ENCODE results near the gene ALPP. TPM values are rescaled to one million over a fixed set of nuclear protein-coding genes. Genes with fewer than 3 reads are reported as not detected.

Gene ALPP
- total and polyA plus RNA-seq, 2 donors (not counting 3 experiments of a cell fraction or from before 2014, with no cell fraction given), result not detected

DNA sequence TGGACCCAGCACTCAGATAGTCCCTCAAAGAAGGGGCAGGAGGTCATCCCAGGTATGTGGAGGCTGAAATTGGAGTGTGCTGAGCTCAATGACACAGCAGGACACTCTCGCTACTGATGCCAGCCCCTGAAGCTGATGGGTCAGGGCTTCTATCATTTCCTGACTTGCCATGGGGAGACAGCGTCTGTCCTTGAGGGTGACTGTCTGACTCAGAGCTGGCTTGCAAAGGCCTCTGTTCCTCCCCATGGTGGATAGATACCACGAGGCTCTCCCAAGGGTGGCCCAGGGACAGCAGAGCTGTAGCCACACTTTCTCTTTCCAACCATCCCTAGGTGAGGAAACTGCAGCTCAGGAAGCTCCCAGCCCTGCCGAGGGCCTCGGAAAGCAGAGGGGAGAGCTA is 38.9 kb downstream of the ALPP start:
- H3K4me3 ChIP-seq (replicated peaks in 1 of 3; ENCODE audit: insufficient read depth in 1 of 3, low read depth in 1 of 3, low read length in 3 of 3), result no peak overlapping the region
- ChIA-PET POLR2A (no interaction called here), CTCF (interaction anchor here (1.7 kb wide), 1 partner anchor 517 kb away, joined by 5 read pairs; no protein-coding TSS in a partner anchor)
- no peak overlapping the region for H2AFZ ChIP-seq (ENCODE audit: low read depth, low read length)
- H3K9ac ChIP-seq (replicated peaks; ENCODE audit: extremely low read depth, insufficient read depth, low read length), result no peak overlapping the region
- BruUV-seq (replicated peaks), result no TSS peak
- H3K79me2 ChIP-seq (ENCODE audit: control insufficient read depth, insufficient read depth, low read length), result no peaks in the 10 kb centered on the region
- no peaks in the 10 kb centered on the region for H3K4me1 ChIP-seq (ENCODE audit: control insufficient read depth, extremely low read depth, insufficient read depth, low read length)
- no peaks in the 10 kb centered on the region for H4K20me1 ChIP-seq (replicated peaks; ENCODE audit: control insufficient read depth, extremely low read depth, insufficient read depth, low read length)
- no peak overlapping the region for H3K4me2 ChIP-seq (ENCODE audit: insufficient read depth, low read length)
- intact Hi-C loops (cut with micrococcal nuclease), result no loop called here
- H3K9me3 ChIP-seq (replicated peaks; ENCODE audit: control insufficient read depth, insufficient read depth, low read length), result no peaks in the 10 kb centered on the region
- H3K27ac ChIP-seq (ENCODE audit: insufficient read depth, low read depth, low read length), result no peak overlapping the region
- H3K36me3 ChIP-seq (ENCODE audit: control insufficient read depth in 2 of 2, extremely low read depth in 1 of 2, insufficient read depth in 2 of 2, low read length in 2 of 2), result no peaks in the 10 kb centered on the region
- no peak for FAIRE-seq
- H3K9me1 ChIP-seq (replicated peaks; ENCODE audit: control insufficient read depth, extremely low read depth, insufficient read depth, low read length), result no peaks in the 10 kb centered on the region
- no peak for DNase-seq (ENCODE audit: low read depth, low spot score)
- TF ChIP-seq JUN (IDR thresholded peaks at IDR 0.05; ENCODE audit: borderline replicate concordance, insufficient read depth, insufficient read length, low read depth) (no peak), EZH2 (IDR thresholded peaks at IDR 0.05; ENCODE audit: borderline replicate concordance, low read depth, low read length, severe bottlenecking) (no peak), MYC (IDR thresholded peaks at IDR 0.05; ENCODE audit: low read depth, low read length) (no peak)
- TF ChIP-seq, protein P1, sequence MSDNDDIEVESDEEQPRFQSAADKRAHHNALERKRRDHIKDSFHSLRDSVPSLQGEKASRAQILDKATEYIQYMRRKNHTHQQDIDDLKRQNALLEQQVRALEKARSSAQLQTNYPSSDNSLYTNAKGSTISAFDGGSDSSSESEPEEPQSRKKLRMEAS (IDR thresholded peaks at IDR 0.05; ENCODE audit: insufficient read depth, insufficient read length), result no peak
- peaks cover 44 to 61% of the 10 kb centered on the region in 2 experiments for H3K27me3 ChIP-seq (ENCODE audit: control insufficient read depth in 2 of 2, insufficient read depth in 2 of 2, low read length in 2 of 2)
- dilution Hi-C loops (cut with MboI; ENCODE audit: extremely low pct_ligation_motif_present, low sequenced_read_pairs), result no loop called here

DNA sequence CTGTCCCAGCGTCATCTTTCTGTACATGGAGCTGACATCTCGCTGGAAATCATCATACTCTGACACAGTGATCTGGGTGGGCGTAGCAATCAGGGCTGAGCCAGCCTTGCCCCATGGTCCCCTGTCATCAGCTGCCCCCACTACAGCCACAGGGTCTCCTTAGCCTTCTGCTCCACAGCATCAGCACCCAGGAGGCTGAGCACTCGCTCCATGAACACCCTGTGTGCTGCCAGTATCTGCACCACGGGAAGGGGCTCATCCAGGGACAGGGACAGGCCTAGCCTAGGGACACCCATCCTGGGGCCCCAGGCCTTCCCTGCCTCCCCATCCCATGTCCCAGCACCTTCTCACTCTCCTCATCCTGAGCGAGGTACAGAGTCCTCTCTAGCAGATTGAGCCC is 39.5 kb downstream of the ALPP start:
- intact Hi-C loops (cut with micrococcal nuclease), result no loop called here
- H4K20me1 ChIP-seq (replicated peaks; ENCODE audit: control insufficient read depth, extremely low read depth, insufficient read depth, low read length), result no peaks in the 10 kb centered on the region
- no peaks in the 10 kb centered on the region for H3K9me3 ChIP-seq (replicated peaks; ENCODE audit: control insufficient read depth, insufficient read depth, low read length)
- no peak overlapping the region for H3K4me2 ChIP-seq (ENCODE audit: insufficient read depth, low read length)
- DNase-seq (ENCODE audit: low read depth, low spot score) (no peak), FAIRE-seq (no peak)
- H3K9ac ChIP-seq (replicated peaks; ENCODE audit: extremely low read depth, insufficient read depth, low read length), result no peak overlapping the region
- H3K36me3 ChIP-seq (ENCODE audit: control insufficient read depth in 2 of 2, extremely low read depth in 1 of 2, insufficient read depth in 2 of 2, low read length in 2 of 2), result no peaks in the 10 kb centered on the region
- H3K27me3 ChIP-seq (ENCODE audit: control insufficient read depth in 2 of 2, insufficient read depth in 2 of 2, low read length in 2 of 2), result peaks cover 44 to 59% of the 10 kb centered on the region in 2 experiments
- no peak overlapping the region for H2AFZ ChIP-seq (ENCODE audit: low read depth, low read length)
- H3K4me3 ChIP-seq (replicated peaks in 1 of 3; ENCODE audit: insufficient read depth in 1 of 3, low read depth in 1 of 3, low read length in 3 of 3), result no peak overlapping the region
- no peak for TF ChIP-seq GATA2 (IDR thresholded peaks at IDR 0.05; ENCODE audit: insufficient read depth, insufficient read length, low read depth, low read length)
- TF ChIP-seq FOS (IDR thresholded peaks at IDR 0.05; ENCODE audit: borderline replicate concordance, insufficient read depth, low read length), result no peak
- TF ChIP-seq POLR2A (IDR thresholded peaks at IDR 0.05; ENCODE audit: low read depth, low read length), result no peak
- TF ChIP-seq EZH2 (IDR thresholded peaks at IDR 0.05; ENCODE audit: borderline replicate concordance, low read depth, low read length, severe bottlenecking), result no peak
- TF ChIP-seq, protein P2, sequence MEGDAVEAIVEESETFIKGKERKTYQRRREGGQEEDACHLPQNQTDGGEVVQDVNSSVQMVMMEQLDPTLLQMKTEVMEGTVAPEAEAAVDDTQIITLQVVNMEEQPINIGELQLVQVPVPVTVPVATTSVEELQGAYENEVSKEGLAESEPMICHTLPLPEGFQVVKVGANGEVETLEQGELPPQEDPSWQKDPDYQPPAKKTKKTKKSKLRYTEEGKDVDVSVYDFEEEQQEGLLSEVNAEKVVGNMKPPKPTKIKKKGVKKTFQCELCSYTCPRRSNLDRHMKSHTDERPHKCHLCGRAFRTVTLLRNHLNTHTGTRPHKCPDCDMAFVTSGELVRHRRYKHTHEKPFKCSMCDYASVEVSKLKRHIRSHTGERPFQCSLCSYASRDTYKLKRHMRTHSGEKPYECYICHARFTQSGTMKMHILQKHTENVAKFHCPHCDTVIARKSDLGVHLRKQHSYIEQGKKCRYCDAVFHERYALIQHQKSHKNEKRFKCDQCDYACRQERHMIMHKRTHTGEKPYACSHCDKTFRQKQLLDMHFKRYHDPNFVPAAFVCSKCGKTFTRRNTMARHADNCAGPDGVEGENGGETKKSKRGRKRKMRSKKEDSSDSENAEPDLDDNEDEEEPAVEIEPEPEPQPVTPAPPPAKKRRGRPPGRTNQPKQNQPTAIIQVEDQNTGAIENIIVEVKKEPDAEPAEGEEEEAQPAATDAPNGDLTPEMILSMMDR (IDR thresholded peaks at IDR 0.05; ENCODE audit: extremely low read depth in 1 of 2, insufficient read depth in 1 of 2, low read depth in 1 of 2, low read length in 2 of 2), result no peak
- TF ChIP-seq MYC (IDR thresholded peaks at IDR 0.05; ENCODE audit: low read depth, low read length), result no peak
- TF ChIP-seq, protein P1 (IDR thresholded peaks at IDR 0.05; ENCODE audit: insufficient read depth, insufficient read length), result no peak
- TF ChIP-seq JUN (IDR thresholded peaks at IDR 0.05; ENCODE audit: borderline replicate concordance, insufficient read depth, insufficient read length, low read depth), result no peak
- no peak for TF ChIP-seq POLR2AphosphoS5 (IDR thresholded peaks at IDR 0.05; ENCODE audit: insufficient read depth, low read depth, low read length)
- ChIA-PET CTCF (interaction anchor here (1.7 kb wide), 1 partner anchor 517 kb away, joined by 5 read pairs; no protein-coding TSS in a partner anchor), POLR2A (no interaction called here)
- H3K27ac ChIP-seq (ENCODE audit: insufficient read depth, low read depth, low read length), result no peak overlapping the region
- no peaks in the 10 kb centered on the region for H3K79me2 ChIP-seq (ENCODE audit: control insufficient read depth, insufficient read depth, low read length)
- no peaks in the 10 kb centered on the region for H3K9me1 ChIP-seq (replicated peaks; ENCODE audit: control insufficient read depth, extremely low read depth, insufficient read depth, low read length)
- dilution Hi-C loops (cut with MboI; ENCODE audit: extremely low pct_ligation_motif_present, low sequenced_read_pairs), result no loop called here
- no peaks in the 10 kb centered on the region for H3K4me1 ChIP-seq (ENCODE audit: control insufficient read depth, extremely low read depth, insufficient read depth, low read length)
- BruUV-seq (replicated peaks), result no TSS peak
